Pons (tissue), 1 donor: ENCODE results near the gene TUBA3E.
"Not testable (repeated sequence)": the region's sequence is repeated elsewhere in the genome, so short reads cannot be mapped to it uniquely, and the experiment has no call there.

Experiments
- DNase-seq: peaks from one replicate; pipeline ENCODE4 v3.0.0-alpha.2; 2016; ENCODE audit warnings: low spot score

TUBA3E gene

DNA sequence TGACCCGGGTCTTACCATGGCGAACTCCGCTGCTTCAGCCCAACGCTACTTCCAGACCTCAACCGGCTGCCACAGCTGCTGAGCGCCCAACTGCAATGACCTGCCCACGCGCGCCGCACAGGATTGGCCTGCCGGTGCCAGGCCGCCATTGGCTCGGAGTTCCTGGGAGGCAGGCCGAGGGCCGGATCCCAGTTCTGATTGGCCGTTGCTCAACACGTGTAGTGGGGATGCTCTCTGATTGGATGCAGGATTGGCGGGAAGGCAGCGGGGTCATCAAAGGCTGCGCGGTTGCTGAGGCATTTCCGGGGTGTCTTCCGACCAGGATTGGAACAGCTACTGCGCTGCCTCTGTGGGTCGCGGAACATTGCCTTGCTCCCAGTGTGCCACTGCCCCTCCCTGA is at the start of gene TUBA3E:
TSS of gene TUBA3E (minus strand) at position 97 of the 400 bp plus-strand sequence. CDS start at position 18, 79 bp downstream.
- DNase-seq, result no peak

DNA sequence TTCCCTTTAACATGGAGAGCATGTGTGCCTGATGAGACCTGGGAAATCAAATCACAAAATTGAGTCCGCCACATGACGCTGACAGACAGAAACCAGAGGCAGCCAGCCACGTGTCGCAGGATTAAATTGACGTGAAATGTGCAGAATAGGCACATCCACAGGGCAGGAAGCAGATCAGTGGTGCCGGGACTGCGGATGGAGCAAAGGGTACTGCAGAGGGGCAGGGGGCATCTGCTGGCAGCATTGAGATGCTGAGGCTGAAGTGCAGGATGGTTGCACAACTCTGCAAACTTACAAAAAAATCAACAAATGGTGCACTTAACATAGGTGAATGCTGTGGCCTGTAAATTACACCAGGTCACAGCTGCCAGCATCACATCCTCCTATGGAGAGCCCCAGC is 48.2 kb upstream of the TUBA3E start:
- no peak for DNase-seq

DNA sequence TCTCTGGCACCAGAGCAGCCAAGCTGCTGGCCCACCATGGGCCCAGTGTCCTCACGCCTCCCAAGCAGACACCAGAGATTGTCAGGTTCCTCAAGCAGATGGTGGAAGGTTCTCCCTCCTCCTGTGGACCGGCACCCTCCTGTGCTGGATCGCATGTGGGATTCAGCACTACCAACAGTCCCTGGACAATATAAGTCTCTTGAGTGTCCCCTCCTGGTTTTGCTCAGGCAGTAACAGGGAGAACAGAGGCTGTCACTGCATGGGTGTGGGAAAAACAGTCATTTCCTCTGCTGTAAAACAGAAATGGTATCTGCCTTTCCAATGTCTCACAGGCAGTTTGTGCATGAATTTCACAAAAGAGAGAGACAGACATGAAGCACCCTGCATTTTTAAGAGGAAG is 47.7 kb upstream of the TUBA3E start:
- DNase-seq, result no peak

DNA sequence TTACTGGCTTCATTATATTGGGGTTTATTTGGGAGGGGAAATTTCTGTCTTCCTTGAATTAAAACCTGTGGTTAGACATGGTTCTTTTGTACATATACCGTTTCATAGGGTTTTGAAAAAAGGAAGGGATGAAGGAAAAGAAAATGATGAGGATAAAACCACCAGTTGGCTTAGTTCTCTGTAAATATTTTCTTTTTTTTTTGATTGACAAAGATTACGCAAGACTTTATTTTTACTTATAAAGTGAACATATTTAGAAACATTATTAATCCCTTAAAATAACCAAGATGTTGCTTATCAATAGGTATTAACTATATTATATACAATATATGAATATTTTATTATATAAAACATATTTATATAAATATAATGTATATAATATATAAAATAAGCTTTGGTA is 45.1 kb upstream of the TUBA3E start:
- DNase-seq, result no peak

DNA sequence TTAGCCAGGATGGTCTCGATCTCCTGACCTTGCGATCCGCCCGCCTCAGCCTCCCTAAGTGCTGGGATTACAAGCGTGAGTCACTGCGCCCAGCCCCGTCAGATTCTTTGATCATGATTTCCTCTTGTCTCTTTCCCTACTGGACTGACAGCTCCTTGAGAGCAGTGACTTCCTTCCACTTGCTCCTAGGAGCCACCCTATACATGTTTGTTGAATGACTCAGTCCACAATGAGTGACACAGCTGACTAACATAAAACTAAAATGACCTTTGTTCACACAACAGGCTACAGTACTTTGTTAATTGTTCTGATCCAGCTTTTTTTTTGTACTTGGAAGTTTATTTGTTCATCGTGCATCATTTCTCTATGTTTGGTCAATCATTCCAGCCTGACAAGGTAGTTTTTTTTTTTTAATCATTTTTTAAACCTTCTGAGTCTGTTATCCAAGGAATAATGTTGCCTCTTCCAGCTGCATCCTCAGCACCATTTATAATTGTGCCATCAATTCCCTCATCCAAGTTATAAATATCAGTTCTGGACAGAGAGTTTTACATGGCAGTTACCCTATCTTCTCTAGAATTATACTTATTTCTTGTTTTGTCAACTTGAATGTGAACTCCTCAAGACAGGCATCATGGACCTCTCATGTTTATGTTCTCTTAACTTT is 42.9 kb upstream of the TUBA3E start:
- no peak for DNase-seq

DNA sequence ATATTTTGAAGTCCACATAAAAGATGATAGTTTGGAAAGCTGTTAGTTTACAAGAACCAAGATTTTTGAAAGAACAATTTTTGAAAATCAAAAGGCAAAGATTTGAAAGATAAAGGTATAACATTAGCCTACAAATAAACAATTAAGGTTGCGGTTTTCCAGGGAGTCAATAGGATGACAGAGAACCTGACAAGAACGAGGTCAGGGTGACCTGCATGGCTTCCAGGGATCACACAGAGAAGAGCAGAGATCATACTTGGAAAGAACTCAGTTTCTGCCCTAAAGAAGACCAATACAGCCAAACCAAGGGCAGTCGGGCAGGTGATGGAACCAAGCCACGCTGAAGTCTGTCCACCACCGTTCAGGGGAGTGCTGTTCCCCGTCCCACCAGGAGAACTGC is 41.3 kb upstream of the TUBA3E start:
- DNase-seq, result not testable (repeated sequence)

DNA sequence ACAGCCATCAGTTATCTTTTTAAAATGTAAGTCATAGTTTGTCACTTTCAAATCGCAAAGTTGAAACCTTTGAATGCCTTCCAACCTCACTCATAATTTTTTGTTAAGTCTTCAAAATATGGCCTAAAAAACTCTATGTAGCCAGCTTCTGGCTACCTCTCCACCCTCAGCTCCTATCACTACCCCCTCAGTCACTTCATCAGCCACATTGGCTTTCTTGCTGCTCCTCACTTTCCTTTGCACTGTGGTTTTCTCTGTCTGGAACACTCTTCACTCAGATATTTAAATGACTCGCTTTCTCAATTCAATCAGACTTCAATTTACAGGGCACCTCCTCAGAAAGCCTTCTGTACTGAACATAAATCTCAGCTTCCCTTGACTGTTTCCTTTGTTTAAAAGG is 34.8 kb upstream of the TUBA3E start:
- DNase-seq, result not testable (repeated sequence)

DNA sequence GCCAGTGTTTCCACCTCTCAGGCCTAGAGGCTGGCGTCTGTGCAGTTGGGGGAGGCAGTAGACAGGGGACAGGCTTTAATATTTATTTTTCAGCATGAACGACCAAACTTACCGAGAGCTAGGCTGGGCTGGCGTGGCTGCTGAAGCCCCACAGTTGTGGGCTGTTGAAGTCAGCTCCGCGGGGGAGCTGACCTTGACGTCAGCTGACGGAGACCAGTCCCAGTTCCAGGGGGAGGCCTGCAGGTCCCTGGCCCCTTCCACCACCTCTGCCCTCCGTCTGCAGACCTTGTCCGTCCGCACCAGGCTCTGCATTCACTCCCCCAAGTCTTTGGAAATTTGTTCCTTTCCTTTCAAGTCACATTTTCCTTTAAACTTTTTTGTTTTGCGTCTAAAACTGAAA is 33.4 kb upstream of the TUBA3E start:
- no peak for DNase-seq

DNA sequence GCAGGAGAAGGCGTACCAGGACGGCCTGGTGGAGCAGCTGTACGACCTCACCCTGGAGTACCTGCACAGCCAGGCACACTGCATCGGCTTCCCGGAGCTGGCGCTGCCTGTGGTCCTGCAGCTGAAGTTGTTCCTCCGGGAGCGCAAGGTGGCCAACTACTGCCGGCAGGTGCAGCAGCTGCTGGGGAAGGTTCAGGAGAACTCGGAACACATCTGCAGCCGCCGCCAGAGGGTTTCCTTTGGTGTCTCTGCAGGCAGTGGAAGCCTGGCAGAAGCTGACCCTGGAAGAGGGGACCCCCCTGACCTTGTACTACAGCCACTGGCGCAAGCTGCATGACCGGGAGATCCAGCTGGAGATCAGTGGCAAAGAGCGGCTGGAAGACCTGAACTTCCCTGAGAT is 32.7 kb upstream of the TUBA3E start:
- not testable (repeated sequence) for DNase-seq

DNA sequence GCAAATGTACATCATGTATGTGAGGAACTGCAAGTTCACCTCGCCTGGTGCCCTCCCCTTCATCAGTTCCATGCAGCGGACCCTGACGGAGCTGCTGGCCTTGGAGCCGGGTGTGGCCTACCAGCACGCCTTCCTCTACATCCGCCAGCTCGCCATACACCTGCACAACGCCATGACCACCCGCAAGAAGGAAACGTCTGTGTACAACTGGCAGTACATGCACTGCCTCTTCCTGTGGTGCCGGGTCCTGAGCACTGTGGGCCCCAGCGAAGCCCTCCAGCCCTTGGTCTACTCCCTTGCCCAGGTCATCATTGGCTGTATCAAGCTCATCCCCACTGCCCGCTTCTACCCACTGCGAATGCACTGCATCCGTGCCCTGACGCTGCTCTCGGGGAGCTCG is 32.1 kb upstream of the TUBA3E start:
- DNase-seq, result not testable (repeated sequence)

DNA sequence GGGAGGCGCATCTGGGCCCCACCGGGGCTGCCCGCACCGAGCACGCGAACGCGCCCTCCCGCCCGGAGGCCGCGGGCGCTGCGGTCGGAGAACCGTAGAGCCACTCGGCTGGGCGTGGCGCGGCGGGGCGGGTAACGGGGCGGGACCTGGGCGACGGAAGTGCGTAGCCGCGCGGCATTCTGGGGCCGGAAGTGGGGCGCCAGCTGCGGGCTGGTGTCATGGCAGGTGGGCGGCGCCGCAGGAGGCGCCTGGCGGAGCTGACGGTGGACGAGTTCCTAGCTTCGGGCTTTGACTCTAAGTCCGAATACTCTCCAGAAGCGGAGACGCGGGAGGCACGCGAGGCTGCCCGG is 30.9 kb upstream of the TUBA3E start:
- DNase-seq, result not testable (repeated sequence)

DNA sequence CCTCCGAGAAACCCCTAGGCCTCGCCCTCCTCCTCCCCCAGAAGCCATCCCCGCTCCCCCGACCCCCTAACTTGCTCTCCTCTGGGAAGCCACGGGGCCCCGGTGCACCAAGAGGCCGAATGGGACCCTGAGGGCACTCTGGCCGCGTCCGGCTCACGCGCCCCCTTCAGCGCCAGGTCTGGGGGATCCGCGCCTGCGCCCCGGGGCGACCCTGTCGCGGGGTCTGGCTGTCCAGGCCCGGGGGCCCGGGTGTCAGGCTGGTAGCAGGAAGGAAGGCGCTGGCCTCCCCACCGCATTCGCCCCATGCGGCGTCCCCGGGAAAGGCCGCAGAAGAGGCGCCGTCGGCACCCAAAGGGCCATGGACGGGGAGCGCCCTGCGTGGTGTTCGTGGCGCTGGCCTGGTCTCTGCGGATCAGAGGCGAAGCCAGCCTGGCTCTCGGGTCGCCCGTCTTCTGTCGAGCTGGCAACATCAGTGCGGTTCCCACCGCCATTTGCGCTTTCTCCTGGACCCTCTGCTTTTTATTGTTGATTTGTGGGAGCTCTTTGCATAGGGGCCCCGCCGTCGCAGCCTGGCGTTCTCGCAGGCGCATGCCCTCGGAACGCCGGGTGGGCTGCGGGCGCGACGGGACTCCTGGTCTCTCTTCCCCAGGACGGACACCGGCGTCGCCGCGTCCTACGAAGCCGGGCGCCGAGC is 30.4 kb upstream of the TUBA3E start:
- not testable (repeated sequence) for DNase-seq

DNA sequence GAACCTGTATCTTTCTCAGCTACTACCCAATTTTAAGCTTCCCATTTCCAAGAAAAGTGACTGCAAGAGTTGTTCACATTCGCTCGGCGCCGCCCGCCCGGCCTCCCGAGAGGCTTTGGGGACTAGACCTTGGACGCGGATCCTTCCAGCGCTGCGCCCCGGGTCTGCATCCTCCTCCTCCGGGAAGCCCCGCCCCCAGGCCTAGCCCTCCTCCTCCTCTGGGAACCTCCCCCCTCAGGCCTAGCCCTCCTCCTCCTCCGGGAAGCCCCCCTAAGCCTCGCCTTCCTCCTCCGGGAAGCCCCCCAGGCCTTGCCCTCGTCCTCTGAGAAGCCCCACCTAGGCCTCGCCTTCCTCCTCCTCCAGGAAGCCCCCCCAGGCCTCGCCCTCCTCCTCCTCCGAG is 29.8 kb upstream of the TUBA3E start:
- DNase-seq, result not testable (repeated sequence)

DNA sequence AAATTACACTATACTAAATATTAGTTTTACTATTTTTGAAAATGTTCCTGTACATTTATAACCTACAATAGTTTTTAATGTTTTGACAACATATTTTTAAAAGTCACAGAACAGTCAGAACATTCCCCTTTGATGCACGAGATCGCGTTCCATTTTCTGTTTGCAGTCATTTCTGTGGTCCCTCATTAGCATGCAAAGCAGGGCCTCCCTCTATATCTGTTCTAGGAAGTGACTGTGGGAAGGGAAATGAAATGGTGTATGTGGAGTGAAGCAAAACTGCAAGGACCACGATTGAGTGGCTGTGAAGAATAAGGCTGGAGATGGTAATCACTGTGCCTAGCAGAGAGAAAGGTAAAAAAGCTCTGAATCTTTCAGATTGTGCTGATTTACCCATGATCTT is 24.3 kb upstream of the TUBA3E start:
- DNase-seq, result not testable (repeated sequence)

DNA sequence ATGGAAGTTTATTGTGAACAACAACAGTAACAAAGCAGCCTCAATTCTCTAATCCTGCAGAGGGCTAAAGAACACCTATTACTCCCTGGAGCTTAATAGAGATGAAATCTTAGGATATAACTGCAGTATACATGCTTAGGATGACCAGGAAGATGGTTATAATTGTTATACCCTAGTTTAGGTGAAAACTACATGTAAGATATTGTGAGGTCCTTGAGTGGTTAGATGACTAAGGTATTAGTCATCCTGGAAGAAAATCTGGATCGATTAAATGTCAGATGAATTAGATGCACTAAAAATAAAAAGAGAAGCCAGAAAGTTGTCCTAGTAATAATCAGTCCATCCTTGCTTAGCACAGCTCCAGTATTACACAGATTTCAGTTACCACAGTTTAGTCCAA is 22.3 kb upstream of the TUBA3E start:
- not testable (repeated sequence) for DNase-seq

DNA sequence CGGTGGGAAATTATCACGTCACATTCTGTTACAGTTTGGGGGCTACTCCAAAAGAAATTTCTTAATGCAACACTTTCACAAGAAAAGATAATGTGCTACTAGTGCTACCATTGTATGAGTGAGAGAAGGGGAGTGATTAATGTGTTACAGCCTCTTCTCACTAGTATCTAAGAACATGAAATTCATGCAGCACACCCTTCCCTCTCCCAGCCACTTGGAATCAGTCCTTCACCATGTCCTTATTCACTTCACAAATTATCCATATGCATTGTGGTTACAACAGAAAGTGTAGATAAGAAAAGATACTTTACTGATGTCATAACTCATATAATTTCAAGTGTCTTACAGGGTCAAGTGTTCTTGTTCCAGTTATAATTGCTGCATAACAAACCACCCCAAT is 20.9 kb upstream of the TUBA3E start:
- not testable (repeated sequence) for DNase-seq

DNA sequence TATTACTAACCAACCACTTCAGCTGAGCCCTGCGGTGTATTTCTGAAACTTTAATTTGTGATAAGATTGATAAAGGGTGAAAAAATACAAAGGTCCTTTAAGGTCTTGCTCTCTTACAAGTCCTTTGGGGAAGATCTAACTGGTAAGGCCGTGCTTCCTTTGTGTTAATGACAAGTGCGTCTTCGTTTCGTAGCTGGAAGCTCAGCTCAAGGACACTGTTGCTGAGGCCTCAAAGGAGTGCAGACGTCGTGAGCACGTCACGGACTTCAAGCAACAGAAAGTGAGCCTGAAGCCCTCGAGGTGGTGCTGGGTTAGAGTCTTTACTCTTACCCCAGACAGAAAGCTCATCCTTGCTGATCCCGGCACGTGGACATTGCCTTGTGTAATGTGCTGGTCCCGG is 8.8 kb upstream of the TUBA3E start:
- not testable (repeated sequence) for DNase-seq

DNA sequence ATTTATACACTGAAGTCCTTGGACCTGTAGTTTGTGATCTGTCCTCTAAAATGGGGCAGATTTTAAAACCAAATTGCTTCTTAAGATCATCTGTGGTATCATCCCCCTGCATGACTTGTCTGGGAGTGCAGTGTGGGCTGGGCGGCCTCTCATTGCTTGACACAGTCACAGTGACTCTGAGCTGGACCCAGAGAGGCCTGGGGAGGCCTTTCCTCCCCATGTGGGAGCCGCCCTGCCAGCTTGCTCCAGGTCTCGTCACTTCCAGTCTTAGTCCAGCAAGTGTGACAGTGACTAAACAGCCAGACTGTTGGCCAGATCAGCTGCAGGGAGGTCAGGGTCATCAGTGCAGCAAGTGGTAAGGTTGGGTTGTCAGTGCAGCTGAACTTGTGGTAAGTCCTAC is 4.9 kb upstream of the TUBA3E start:
- not testable (repeated sequence) for DNase-seq

DNA sequence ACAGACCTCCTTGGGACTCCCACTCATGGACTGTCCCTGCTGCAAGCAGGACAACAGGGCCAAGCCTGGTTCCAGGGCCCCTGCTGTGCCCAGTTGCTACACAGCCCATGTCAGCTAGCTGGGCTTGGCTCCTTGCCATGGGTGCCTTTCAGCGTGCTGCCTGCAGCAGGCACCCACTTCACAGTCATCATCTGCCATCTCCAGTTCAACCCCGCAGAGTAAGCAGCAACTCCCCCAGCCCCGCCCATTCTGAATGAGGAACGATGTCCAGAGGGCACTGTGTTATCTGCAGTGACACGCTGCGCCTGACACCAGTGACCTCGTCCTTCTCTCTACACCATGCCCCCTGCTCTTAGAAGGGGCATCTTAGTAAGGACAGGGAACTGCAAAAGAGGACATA is 4.3 kb upstream of the TUBA3E start:
- DNase-seq, result not testable (repeated sequence)

DNA sequence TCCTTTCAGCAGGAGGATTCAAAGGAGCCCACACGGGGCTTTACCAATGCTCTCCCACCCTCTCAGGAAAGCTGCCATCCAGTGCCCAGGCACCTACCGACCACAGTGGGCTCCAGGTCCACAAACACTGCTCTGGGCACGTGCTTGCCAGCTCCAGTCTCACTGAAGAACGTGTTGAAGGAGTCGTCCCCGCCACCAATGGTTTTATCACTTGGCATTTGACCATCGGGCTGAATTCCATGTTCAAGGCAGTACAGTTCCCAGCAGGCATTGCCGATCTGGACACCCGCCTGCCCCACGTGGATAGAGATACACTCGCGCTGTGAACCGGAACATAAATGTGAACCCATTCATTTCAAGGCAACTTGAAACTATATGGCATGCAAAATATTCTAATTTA is 2.2 kb downstream of the TUBA3E start:
- DNase-seq, result not testable (repeated sequence)

DNA sequence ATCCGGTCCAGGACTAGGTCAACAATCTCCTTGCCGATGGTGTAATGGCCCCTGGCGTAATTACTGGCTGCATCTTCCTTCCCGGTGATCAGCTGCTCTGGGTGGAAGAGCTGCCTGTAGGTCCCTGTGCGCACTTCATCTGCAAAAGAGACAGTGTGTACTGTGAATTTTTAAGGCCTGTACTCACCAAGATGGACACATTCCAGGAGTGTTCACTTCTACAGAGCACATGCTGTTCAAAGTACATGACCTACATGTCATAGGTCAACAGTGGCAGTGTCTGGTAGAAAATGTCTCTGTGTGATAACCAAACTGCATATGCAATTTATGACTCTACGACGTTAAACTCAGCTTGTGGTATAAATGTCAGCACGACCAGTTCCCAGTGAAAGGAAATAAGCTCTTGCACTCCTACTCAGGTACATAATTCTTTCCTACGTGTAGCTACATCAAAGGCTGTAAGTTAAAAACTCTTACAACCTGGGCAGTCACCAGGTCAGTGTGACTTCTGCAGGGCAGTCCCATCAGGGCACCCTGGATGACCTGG is 3.1 kb downstream of the TUBA3E start:
- DNase-seq, result not testable (repeated sequence)

DNA sequence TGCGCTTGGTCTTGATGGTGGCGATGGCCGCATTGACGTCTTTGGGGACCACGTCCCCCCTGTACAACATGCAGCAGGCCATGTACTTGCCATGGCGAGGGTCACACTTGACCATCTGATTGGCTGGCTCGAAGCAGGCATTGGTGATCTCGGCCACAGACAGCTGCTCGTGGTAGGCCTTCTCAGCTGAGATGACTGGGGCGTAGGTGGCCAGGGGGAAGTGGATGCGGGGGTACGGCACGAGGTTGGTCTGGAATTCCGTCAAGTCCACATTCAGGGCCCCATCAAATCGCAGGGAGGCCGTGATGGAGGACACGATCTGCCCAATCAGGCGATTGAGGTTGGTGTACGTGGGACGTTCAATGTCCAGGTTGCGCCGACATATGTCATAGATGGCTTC is 4.4 kb downstream of the TUBA3E start:
- not testable (repeated sequence) for DNase-seq

DNA sequence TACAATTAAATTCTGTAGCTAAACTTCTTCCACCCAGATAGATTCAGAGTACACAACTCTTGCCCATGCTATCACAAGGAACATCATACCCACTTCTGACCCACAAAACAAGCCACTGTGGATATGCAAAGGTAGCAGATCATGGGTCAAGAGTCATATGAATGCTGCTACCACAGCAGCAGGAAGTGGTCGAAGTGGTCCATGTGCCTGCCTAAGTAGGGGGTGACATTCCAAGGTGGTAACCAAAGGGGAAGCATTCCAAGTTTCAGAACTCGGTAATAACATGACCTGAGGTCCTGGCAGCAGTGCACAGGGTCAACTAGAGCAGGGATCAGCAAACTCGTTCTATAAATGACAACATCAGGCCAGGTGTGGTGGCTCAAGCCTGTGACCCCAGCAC is 5.8 kb downstream of the TUBA3E start:
- not testable (repeated sequence) for DNase-seq
